Testis (tissue), 2 donors: ENCODE measurements around the gene EFR3B.

ENCODE experiments used
- POLR2A ChIP-seq: fragments of 450-650 bp; IDR thresholded peaks from one replicate; pipeline ENCODE4 v1.6.1; 2017; ENCODE audit warnings: antibody characterized with exemption, mild to moderate bottlenecking, moderate library complexity
- TF ChIP-seq, protein P1 (sequence below), 3 experiments: fragments of 450-650 bp in 2 of 3; fragments of 200-600 bp in 1 of 3; sonication (generic) in 1 of 3; IDR thresholded peaks; one replicate each; pipeline ENCODE4 v1.5.1; 2016 to 2019; ENCODE audit warnings: antibody characterized with exemption in 3 of 3, mild to moderate bottlenecking in 2 of 3, moderate library complexity in 1 of 3

GRCh38 chr2:25125976-25126375, 84.1 kb downstream of the EFR3B start:
- TF ChIP-seq, protein P1, sequence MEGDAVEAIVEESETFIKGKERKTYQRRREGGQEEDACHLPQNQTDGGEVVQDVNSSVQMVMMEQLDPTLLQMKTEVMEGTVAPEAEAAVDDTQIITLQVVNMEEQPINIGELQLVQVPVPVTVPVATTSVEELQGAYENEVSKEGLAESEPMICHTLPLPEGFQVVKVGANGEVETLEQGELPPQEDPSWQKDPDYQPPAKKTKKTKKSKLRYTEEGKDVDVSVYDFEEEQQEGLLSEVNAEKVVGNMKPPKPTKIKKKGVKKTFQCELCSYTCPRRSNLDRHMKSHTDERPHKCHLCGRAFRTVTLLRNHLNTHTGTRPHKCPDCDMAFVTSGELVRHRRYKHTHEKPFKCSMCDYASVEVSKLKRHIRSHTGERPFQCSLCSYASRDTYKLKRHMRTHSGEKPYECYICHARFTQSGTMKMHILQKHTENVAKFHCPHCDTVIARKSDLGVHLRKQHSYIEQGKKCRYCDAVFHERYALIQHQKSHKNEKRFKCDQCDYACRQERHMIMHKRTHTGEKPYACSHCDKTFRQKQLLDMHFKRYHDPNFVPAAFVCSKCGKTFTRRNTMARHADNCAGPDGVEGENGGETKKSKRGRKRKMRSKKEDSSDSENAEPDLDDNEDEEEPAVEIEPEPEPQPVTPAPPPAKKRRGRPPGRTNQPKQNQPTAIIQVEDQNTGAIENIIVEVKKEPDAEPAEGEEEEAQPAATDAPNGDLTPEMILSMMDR (IDR thresholded peaks at IDR 0.05) = no peak
- TF ChIP-seq POLR2A = no peak
